CMK (cell line): ENCODE measurements around the gene YIPF7.
A peak's percentile ranks its signal among the peaks of the same experiment; 100 is the strongest.

Experiments used
- DNase-seq: peaks from one replicate; pipeline ENCODE4 v3.0.0-alpha.2; 2010; ENCODE audit warnings: low read depth

The YIPF7 gene

DNA sequence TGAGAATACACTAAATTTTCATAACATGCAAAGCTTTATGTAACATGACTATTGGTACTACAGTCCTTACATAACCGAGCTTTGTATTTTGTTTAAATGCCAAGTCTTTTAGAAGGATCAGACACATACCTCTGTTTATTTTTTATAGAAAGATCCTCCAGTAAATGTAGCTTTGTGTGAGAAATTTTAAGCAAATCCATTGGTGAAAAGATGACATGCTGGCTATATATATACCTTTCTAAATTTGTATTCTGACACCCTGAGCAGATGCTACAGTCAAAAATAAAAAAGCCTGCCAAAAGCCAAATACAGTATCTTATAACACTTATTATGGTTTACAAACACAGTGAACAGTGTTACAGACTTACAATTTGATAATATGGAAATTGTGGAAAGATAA is at the start of gene YIPF7:
TSS of gene YIPF7 (minus strand) at position 201 of the 400 bp plus-strand sequence. CDS start 1,525 bp downstream, outside the sequence.
- DNase-seq, result no peak

DNA sequence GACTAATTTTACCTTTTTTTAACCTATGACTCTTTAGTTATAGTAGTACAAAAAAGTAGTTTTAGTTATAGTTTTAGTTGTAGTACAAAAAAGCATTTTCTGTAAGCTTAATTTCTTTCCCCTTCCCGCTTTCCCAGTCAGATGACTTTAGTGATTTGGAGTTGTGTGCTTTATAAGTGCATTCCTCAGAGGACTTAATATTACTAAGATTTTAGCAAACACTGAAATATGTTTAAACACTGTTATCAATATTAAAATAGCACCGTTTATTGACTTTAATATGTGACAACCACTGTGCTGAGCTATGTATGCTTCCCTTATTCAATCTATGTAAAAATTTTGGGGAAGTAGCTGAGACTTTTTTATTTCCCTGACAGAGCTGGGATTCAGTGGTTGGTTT is 49.6 kb upstream of the YIPF7 start:
- DNase-seq, result no peak

DNA sequence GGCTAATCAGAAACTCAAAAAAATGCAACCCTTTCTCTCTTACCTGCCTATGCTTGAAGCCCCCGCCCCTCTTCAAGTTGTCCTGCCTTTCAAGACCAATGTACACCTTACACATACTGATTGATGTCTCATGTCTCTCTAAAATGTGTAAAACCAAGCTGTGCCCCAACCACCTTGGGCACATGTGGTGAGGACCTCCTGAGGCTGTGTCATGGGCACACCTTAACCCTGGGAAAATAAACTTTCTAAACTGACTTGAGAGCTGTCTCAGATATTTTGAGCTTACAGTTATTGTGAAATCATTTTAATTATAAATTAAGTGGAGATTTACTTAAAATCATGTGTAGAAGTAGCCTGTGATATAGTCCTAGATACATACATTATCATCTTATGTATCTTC is 49.0 kb upstream of the YIPF7 start:
- no peak for DNase-seq

DNA sequence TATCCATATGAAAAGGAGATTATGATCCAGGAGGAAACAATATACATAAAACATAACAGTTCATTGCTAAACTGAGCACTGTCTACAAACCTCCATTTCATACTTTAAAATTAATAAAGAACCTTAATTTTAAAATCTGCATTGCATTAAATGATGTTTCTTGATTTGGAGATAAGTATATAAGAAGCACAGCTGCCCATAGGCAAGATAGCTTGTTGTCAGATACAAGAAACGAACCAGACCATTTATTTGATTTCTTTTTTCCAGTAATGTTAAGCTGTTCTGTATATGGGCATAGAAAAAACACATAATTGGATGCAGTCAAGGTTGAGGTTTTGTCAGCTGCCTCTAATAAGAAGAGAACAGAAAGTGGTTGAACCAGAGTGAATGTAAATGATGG is 33.2 kb upstream of the YIPF7 start:
- DNase-seq, result no peak

DNA sequence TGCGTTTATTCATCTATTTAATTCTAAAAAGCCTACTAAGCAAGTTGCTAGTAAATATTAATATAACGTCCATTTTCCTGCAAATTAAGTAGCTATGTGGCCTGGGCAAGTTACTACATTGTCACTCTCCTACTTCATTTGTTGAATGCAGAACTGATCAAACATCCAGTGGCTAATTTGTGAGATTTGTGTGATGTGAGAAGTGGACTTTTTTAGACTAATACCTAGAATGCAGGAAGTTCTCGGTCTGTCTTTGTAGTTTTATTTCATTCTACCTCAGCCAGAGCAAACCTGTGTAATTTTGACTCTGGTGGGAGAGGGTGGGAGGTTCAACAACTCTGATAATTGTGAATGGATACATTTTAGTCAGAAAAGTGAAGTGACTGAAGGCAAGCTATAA is 27.6 kb upstream of the YIPF7 start:
- DNase-seq, result no peak

DNA sequence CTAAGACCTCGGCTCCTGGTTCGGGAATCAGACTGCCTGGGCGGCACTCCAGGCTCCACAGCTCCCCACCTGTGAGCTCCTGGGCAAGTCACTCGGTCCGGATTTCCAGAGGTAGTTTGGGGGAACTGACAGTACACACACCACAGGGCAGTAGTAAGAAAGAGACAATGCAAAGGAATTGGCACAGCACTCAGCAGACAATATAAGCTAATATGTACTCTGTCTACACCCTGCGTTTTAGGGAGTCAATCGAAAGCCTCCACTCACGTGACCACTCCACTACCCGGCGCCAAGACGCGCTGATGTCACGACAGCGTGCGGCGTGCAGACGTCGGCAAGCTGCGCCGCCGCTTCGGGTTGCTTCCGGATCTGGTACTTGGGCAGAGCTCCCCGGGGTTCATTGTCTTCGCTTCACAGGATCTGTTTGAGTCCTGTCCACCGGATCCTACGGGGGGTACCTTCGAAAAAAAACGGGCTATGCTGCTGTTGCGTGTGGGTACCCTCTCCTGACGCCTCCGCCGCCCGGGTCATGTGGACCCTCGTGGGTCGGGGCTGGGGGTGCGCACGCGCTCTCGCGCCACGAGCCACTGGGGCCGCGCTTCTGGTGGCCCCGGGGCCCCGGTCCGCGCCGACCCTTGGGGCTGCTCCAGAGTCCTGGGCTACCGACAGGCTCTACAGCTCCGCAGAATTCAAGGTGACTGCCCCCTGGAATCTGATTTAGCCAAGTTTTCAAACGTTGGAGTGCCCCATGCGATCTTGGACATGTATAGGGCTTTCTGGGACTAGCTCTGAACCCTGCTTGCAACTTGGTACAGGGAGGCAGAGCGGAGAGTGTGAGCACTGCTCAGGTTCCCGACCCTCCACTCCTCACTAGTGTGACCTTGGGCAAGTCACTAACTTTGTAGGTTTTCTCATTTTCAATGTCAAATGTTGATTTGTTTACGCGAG is 26.9 kb upstream of the YIPF7 start, which contains the start of gene GUF1:
TSS of gene GUF1 (plus strand) at position 327 of the 948 bp plus-strand sequence. CDS start at position 530, 203 bp downstream.
- peak; percentile 74 for DNase-seq

DNA sequence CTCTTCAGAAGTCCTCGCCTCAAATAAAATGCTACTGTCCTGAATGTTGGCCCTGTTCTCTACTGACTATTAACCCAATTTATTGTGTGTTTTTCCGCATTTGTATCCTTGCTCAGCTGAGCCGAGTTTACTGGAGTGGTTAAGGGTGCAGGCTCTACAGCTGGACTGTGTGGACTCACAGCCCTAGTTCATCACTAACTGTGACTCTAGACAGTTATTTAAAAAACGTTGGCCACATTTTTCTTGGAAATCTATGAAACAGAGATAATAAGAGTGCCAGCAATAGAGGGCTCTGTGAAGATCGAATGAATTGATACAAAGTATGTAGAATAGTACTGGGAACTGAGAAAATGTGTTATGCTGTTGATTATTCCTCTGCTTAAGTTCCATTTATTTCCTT is 23.9 kb upstream of the YIPF7 start:
- DNase-seq, result no peak

DNA sequence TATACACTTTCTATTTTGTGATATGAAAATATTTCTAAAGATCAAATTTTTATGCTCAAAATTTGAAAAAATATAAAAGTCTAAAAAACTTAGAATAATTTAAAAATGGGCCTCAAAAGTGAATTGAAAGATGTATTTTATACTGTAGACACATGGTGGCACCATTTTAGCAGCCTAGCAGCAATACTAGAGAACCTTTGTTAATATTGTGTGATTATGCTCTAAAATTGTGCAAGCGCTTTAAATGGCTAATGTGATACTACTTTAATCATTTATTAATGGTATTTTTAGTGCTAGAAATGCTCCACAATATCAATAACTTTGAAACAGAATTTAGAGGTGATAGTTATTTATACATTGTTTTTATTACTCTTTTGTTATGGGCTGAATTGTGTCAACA is 23.0 kb upstream of the YIPF7 start:
- no peak for DNase-seq

DNA sequence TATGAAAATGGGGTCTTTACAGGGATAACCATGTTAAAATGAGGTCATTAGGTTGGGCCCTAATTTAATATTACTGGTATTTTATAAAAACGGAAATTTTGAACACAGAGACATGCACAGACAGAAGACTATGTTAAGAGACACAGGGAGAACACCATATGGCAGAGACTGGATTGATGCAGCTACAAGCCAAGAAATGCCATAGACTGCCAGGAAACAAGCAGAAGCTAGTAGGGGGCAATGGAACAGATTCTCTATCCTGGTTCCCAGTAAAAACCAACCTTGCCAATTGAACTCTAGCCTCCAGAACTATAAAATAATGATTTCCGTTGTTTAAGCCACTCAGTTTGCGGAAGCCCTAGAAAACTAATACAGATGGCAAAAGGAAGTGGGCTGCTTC is 20.2 kb upstream of the YIPF7 start:
- DNase-seq, result no peak

DNA sequence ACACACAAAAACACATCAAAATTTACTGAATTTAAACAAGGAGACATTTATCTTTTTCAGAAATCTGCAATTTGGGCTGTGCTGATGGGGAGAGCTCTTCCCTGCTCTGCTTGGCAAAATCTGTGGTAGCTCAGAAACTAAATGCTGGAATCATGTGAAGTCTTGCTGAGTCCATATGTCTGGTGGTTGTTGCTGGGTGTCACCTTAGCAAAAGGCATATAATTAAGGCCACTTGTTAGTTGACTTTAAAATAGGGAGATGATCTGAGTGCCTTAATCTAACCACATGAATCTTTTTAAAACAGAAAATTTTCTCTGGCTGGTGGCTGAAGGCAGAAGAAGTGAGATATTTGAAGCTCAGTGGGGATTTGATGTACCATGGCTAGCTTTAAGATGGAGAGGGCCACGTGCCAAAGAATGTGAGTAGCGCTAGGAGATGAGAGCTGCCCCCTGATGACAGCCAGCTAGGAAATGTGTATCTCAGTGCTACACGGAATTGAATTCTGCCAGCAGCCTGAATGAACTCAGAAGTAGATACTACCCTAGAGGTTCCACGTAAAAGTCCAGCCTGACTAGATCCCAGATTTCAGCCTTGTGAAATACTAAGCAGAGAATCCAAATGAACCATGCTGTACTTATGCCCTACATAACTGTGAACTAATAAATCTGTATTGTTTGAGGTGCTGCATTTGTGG is 19.2 kb upstream of the YIPF7 start:
- DNase-seq, result no peak

DNA sequence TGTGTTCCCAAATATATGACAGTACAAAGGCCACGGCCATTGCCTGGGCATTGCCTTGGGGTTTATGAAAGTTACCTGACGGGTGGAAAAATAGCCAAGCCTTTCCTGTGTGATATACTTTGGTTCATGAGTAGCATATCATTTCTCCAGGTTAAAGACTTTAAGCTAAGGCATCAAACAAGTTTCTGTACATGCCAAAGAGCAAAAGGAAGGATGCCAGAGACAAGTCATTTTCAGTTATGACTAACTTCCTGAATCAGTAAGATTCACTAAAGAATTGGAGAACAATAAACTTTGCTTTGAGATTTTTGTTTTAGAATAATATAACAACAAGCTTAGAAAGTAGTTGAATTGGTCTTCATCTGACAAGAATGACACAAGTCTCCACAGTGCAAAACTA is 17.1 kb upstream of the YIPF7 start:
- no peak for DNase-seq

DNA sequence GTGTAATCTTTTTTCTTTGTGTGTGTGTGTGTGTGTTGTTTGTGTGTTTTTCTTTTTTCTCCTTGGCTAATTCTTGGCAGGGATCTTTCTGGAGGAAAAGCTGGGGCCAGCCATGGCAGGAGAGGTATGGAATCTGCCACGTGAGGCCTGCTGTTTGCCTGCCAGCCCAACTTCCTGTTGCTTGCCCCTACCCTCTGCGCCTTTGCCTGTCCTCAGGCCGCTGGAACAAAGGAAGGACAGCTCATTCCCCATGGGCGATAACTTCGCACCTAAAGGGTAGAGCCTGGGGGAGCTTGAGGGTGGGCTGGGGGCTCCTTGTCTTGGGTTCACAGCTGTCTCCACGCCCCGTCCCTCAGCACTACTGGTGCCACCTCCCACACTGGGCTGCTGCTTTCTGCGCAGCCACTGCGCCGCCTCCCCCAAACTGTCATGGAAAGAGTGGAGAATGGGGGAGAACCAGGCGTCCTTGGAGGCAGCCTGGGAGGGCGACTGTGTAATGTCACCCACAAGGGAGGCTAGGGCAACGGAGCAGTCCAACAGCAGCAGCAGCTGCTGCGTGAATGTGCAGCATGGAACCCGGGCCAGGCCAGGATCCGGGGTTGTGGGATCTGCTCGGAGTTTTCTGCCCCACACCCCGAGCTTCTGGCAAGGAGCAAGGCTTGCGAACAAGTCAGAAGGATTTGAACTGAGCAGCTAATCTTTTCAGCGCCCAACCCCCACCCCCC is 12.3 kb upstream of the YIPF7 start:
- no peak for DNase-seq

DNA sequence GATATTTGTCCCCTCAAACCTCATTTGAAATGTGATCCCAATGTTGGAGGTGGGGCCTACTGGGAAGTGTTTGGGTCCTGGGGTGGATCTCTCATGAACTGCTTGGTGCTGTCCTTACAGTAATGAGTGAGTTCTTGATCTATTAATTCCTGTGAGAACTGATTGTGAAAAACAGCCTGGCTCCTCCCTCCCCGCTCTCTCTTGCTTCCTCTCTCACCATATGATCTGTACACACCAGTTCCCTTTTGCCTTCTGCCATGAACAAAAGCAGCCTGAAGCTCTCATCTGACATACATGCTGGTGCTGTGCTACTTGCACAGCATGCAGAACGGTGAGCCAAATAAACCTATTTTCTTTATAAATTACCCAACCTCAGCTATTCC is 11.2 kb upstream of the YIPF7 start:
- DNase-seq, result no peak

DNA sequence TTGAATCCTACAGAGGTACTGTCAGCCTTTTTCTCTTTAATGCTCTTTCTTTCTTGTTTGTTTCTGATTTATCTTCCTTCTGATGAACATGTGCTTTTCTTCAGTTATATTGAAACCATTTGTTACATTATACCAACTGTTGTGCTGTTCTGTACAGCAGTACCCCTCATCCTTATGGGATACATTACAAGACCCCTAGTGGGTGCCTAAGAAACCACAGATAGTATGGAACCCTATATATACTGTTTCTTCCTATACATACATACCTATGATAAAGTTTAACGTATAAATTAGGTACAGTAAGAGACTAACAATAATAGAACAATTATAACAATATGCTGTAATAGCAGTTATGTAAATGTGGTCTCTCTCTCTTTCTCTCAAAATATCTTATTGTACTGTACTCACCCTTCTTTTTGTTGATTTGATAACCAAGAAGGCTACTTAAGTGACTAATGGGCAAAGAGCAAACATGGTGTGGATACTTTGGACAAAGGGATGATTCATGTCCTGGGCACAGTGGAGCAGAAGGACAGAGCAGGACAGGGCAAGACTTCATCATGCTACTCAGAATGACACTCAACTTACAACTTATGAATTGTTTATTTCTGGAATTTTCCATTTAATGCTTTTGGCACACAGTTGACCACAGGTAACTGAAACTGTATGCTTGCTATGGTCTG is 10.7 kb upstream of the YIPF7 start:
- DNase-seq, result no peak

DNA sequence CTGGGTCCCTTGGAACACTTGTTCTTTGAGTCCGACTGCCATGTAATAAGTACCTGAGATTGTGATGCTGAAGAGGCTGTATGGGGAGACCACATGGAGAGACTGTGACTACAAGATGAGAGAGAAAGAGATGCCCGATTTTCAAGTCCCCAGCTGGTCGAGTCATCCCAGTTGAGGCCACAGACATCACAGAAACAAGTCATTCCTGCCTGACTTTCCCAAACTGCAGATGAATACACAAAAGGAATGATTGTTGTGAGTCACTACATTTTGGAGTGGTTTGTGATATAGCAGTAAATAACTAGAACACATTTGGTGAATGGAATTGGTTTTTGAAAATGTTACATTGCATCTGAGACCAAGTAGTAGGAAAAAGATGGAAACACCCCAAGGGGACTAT is 9.0 kb upstream of the YIPF7 start:
- DNase-seq, result no peak

DNA sequence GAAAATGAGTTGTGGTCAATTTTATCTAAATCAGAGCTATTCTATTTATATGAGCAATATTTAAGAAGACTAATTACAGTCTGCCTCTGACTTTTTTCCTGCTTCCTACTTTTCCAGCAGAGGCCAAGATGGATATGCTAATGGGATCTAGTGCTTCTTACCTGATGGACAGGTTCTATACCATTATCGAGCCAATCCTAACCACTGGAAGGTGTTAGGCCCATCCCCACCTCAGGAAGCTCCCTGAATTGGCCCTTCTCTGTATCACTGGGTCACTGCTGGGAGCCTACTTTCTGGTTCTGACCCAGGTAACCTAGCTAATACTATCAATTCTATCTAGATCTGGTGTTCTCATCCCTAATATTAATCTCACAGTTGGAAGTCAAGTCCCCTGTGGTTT is 577 bp upstream of the YIPF7 start:
- no peak for DNase-seq

DNA sequence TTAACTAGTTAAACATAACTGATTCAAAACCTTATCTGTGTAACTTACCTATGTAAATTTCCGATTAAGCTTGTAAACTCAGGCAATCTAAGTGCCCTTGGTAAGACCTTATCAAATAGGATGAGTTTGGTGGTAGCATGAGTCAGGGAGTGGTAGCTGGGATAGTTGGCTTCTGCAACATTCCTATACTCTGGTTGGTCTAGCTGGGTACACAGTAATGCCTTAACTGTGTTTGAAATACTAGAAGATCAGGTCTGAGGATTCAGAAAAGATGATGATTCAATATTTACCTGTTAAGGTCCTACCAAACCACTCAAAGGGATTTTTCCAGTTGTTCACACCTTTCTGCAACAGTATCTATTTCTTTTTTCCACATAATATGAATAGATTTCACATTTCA is 5.3 kb downstream of the YIPF7 start:
- DNase-seq, result no peak

DNA sequence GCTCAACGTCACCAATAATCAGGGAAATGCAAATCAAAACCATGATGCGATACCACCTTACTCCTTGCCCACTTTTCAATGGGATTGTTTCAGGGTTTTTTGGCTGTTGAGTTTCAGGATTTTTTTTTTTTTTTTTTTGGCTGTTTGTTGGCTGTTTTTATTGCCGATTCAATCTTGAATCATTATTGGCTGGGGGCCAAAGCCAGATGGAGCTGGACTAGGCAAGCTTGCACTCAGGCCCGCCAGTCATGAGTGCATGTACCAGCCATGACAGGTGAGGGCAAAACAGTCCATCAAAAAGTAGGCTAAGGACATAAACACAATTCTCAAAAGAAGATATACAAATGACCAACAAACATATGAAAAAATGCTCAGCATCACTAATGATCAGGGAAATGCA is 13.3 kb downstream of the YIPF7 start:
- DNase-seq, result no peak

DNA sequence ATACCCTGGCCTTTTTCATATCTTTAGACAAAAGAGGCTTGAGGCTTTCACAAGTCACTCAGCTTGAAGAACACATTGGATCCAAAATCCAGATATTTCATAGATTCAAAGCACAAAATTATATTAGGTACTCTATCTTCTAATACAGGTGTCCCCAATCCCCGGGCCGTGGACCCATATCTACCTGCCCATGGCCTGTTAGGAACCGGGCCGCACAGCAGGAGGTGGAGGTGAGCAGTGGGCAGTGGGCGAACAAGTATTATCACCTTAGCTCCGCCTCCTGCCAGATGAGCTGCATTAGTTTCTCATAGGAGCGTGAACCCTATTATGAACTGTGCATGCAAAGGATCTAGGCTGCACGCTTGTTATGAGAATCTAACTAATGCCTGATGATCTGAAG is 18.7 kb downstream of the YIPF7 start:
- no peak for DNase-seq

DNA sequence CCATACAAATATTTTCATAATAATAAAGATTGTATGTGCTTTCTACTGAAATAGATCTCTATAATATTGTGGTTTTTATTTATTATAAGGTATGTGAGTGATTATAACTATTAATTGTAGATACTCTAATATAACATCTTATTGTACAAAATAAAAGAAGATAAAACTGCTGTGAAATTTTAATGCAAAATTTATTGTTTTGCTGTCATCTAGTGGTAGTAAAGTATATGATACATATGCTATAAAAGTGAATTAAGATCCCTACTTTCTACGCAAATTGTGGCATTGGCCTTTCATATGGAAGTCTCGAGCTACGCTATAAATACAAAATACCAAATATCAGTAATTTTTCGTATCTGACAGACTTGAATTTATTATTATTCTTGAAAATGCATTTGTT is 19.3 kb downstream of the YIPF7 start:
- DNase-seq, result no peak

DNA sequence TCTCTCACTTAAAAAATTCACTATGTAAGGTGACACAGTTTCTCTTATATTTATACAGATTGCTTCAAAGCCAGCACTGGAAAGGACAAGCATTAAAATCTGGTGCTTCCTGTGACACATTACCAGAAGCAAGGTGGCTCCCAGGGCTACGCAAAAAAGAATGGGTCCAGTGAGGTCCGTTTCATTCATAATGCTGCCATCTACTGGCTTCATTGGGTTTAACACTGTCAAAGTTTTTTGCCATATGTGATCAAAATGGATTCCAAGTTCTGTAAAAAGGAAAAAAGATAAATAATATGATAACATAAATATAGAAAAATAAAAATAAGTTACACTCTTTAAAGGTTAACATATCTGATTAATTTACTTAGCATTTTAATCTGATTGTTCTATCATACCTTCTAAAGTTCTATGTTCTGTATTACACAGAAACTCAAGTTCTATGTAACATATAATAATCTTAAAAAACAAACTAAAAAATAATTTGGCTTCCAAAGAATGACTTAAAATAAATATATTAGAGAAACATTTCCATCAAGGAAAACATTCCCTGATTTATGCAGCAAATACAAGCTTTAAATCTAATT is 22.1 kb downstream of the YIPF7 start:
- no peak for DNase-seq

DNA sequence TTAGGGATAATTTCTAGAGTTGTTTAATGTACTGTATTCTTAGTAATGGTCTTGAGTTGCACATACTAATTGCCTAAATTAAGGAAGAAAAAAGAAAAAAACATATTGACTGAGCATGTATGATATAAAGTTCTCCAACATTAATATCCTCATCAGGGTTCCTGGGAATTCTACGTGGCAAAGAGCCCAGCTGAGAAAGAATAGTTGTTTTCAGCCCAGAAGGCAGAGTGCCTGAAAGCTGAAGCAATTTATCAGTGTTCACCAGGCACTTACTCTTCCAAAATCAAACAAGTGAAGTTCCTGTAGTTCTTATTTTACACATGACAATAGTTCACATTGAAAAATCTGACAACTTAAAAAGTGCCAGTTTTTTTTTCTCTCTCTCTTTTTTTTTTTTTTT is 27.7 kb downstream of the YIPF7 start:
- DNase-seq, result no peak
